ENCODE measurements around the gene ABCB9. TPM values are rescaled to one million over a fixed set of nuclear protein-coding genes. Genes with fewer than 3 reads are reported as not detected.

Gene ABCB9
- total RNA-seq, 1 donor from 2014 or later, result 4.2 TPM

GRCh38 chr12:122960193-122960569, 6.1 kb downstream of the ABCB9 start:
- intact Hi-C loops (cut with DNase I), result no loop called here
- TF ChIP-seq POLR2A (IDR thresholded peaks at IDR 0.05) (no peak), CTCF (IDR thresholded peaks at IDR 0.05) (no peak), POLR2AphosphoS5 (IDR thresholded peaks at IDR 0.05; ENCODE audit: insufficient read depth in 1 of 2, low read depth in 1 of 2) (no peak)
- DNase-seq (ENCODE audit: extremely low spot score in 2 of 2), result no peak
- no peak overlapping the region for H3K4me3 ChIP-seq
- H3K27ac ChIP-seq, result no peak overlapping the region
- no peaks in the 10 kb centered on the region for H3K36me3 ChIP-seq
- peaks cover 20% of the 10 kb centered on the region for H3K4me1 ChIP-seq
- H3K9me3 ChIP-seq, result no peaks in the 10 kb centered on the region
- H3K27me3 ChIP-seq, result no peaks in the 10 kb centered on the region

GRCh38 chr12:122959566-122960192, 6.6 kb downstream of the ABCB9 start:
- no peak for DNase-seq (ENCODE audit: extremely low spot score in 2 of 2)
- Histone ChIP-seq H3K27me3 (no peaks in the 10 kb centered on the region), H3K36me3 (no peaks in the 10 kb centered on the region), H3K4me1 (peaks cover 15% of the 10 kb centered on the region), H3K27ac (no peak overlapping the region), H3K4me3 (no peak overlapping the region), H3K9me3 (no peaks in the 10 kb centered on the region)
- intact Hi-C loops (cut with DNase I), result no loop called here
- TF ChIP-seq POLR2AphosphoS5 (IDR thresholded peaks at IDR 0.05; ENCODE audit: insufficient read depth in 1 of 2, low read depth in 1 of 2), result no peak
- no peak for TF ChIP-seq CTCF (IDR thresholded peaks at IDR 0.05)
- TF ChIP-seq POLR2A (IDR thresholded peaks at IDR 0.05), result no peak

GRCh38 chr12:122958198-122958888, 7.9 kb downstream of the ABCB9 start:
- no peaks in the 10 kb centered on the region for H3K9me3 ChIP-seq
- peaks cover 1% of the 10 kb centered on the region for H3K4me1 ChIP-seq
- intact Hi-C loops (cut with DNase I), result no loop called here
- TF ChIP-seq POLR2A (IDR thresholded peaks at IDR 0.05) (no peak), CTCF (IDR thresholded peaks at IDR 0.05) (no peak), POLR2AphosphoS5 (IDR thresholded peaks at IDR 0.05; ENCODE audit: insufficient read depth in 1 of 2, low read depth in 1 of 2) (no peak)
- H3K36me3 ChIP-seq, result no peaks in the 10 kb centered on the region
- H3K27ac ChIP-seq, result no peak overlapping the region
- H3K27me3 ChIP-seq, result no peaks in the 10 kb centered on the region
- no peak for DNase-seq (ENCODE audit: extremely low spot score in 2 of 2)
- no peak overlapping the region for H3K4me3 ChIP-seq

GRCh38 chr12:122956035-122956434, 10.2 kb downstream of the ABCB9 start:
- no peaks in the 10 kb centered on the region for H3K36me3 ChIP-seq
- TF ChIP-seq POLR2A (IDR thresholded peaks at IDR 0.05), result no peak
- TF ChIP-seq POLR2AphosphoS5 (IDR thresholded peaks at IDR 0.05; ENCODE audit: insufficient read depth in 1 of 2, low read depth in 1 of 2), result no peak
- TF ChIP-seq CTCF (IDR thresholded peaks at IDR 0.05), result no peak
- intact Hi-C loops (cut with DNase I), result no loop called here

GRCh38 chr12:122955156-122955555, 11.1 kb downstream of the ABCB9 start:
- Histone ChIP-seq H3K4me3 (no peak overlapping the region), H3K27ac (no peak overlapping the region), H3K36me3 (no peaks in the 10 kb centered on the region), H3K27me3 (no peaks in the 10 kb centered on the region), H3K9me3 (no peaks in the 10 kb centered on the region), H3K4me1 (no peaks in the 10 kb centered on the region)
- no peak for DNase-seq (ENCODE audit: extremely low spot score in 2 of 2)
- intact Hi-C loops (cut with DNase I), result no loop called here
- TF ChIP-seq POLR2AphosphoS5 (IDR thresholded peaks at IDR 0.05; ENCODE audit: insufficient read depth in 1 of 2, low read depth in 1 of 2) (no peak), CTCF (IDR thresholded peaks at IDR 0.05) (no peak), POLR2A (IDR thresholded peaks at IDR 0.05) (no peak)

More at GRCh38 chr12:122956035-122956434, 10.2 kb downstream of the ABCB9 start:
- Histone ChIP-seq H3K27ac (no peak overlapping the region), H3K27me3 (no peaks in the 10 kb centered on the region), H3K4me1 (no peaks in the 10 kb centered on the region), H3K9me3 (no peaks in the 10 kb centered on the region), H3K4me3 (no peak overlapping the region)
- no peak for DNase-seq (ENCODE audit: extremely low spot score in 2 of 2)
